Measurements from ENCODE around the gene PARD3B.

DNA sequence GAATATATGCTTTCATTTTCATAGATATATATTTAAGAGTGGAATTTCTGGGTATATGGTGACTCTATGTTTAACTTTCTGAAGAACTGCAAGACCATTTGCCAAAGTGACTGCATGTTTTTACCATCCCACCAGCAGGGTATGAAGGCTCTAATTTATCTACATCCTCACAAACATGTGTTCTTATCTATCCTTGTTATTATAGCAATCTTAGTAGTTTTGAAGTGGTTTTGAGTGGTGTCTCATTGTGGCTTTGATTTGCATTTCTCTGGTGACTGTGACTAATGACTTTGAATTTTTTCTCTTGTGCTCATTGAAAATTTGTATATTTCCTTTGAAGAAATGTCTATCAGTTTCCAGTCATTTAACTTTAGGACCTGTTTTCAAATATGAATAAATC is 826.9 kb downstream of the PARD3B start:
- TF ChIP-seq EZH2 (IDR thresholded peaks at IDR 0.05; ENCODE audit: borderline replicate concordance, low read depth, low read length, severe bottlenecking), result no peak
- TF ChIP-seq, protein P1, sequence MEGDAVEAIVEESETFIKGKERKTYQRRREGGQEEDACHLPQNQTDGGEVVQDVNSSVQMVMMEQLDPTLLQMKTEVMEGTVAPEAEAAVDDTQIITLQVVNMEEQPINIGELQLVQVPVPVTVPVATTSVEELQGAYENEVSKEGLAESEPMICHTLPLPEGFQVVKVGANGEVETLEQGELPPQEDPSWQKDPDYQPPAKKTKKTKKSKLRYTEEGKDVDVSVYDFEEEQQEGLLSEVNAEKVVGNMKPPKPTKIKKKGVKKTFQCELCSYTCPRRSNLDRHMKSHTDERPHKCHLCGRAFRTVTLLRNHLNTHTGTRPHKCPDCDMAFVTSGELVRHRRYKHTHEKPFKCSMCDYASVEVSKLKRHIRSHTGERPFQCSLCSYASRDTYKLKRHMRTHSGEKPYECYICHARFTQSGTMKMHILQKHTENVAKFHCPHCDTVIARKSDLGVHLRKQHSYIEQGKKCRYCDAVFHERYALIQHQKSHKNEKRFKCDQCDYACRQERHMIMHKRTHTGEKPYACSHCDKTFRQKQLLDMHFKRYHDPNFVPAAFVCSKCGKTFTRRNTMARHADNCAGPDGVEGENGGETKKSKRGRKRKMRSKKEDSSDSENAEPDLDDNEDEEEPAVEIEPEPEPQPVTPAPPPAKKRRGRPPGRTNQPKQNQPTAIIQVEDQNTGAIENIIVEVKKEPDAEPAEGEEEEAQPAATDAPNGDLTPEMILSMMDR (IDR thresholded peaks at IDR 0.05; ENCODE audit: borderline replicate concordance, extremely low read depth, low read length, poor library complexity, severe bottlenecking), result no peak

Data from DND-41 (cell line).